Neural progenitor cell (in vitro differentiated cells): ENCODE results near the gene GGN. TPM values are rescaled to one million over a fixed set of nuclear protein-coding genes. Genes with fewer than 3 reads are reported as not detected.

Experiments used
- DNase-seq: peaks from one replicate; pipeline ENCODE4 v3.0.0-alpha.2; 2016; ENCODE audit warnings: low spot score
- H2AFZ ChIP-seq: fragments of 200-600 bp; sonication (generic); replicated peaks from 2 replicates; pipeline ENCODE4 v1.6.1; 2016; ENCODE audit warnings: antibody characterized with exemption
- H3F3A ChIP-seq: fragments of 200-600 bp; sonication (generic); 2 replicates; pipeline ENCODE4 v1.6.1; 2016; ENCODE audit warnings: antibody characterized with exemption, low read depth
- H3K27ac ChIP-seq: fragments of 200-600 bp; sonication (generic); 2 replicates; pipeline ENCODE4 v1.5.1; 2016; ENCODE audit warnings: mild to moderate bottlenecking
- H3K27me3 ChIP-seq: fragments of 200-600 bp; sonication (generic); 2 replicates; pipeline ENCODE4 v1.6.1; 2016; ENCODE audit warnings: mild to moderate bottlenecking, moderate library complexity
- H3K36me3 ChIP-seq: fragments of 200-600 bp; sonication (generic); 2 replicates; pipeline ENCODE4 v1.5.1; 2016
- H3K4me1 ChIP-seq: fragments of 200-600 bp; sonication (generic); 2 replicates; pipeline ENCODE4 v1.6.1; 2016; ENCODE audit warnings: mixed run types
- H3K4me2 ChIP-seq: fragments of 200-600 bp; sonication (generic); 2 replicates; pipeline ENCODE4 v1.6.1; 2016
- H3K4me3 ChIP-seq: fragments of 200-600 bp; sonication (generic); 2 replicates; pipeline ENCODE4 v1.5.1; 2016
- H3K79me2 ChIP-seq: fragments of 200-600 bp; sonication (generic); 2 replicates; pipeline ENCODE4 v1.6.1; 2016; ENCODE audit warnings: low read depth
- H3K9ac ChIP-seq: fragments of 200-600 bp; sonication (generic); 2 replicates; pipeline ENCODE4 v1.6.1; 2016
- H3K9me3 ChIP-seq: fragments of 200-600 bp; sonication (generic); 2 replicates; pipeline ENCODE4 v1.5.1; 2016; ENCODE audit warnings: low read depth
- H4K20me1 ChIP-seq: fragments of 200-600 bp; sonication (generic); 2 replicates; pipeline ENCODE4 v1.6.1; 2016; ENCODE audit warnings: low read depth
- H3K27ac Mint-ChIP-seq: 3 replicates; pipeline ENCODE4 v1.8.0; 2021; ENCODE audit warnings: mixed read lengths
- H3K27me3 Mint-ChIP-seq: 2 replicates; pipeline ENCODE4 v1.8.0; 2022; ENCODE audit warnings: low read depth, mild to moderate bottlenecking, inconsistent platforms, moderate library complexity, mixed read lengths; ENCODE audit not compliant: insufficient read depth
- H3K36me3 Mint-ChIP-seq: 3 replicates; pipeline ENCODE4 v1.8.0; 2021; ENCODE audit warnings: mixed read lengths
- H3K4me1 Mint-ChIP-seq: 3 replicates; pipeline ENCODE4 v1.8.0; 2021; ENCODE audit warnings: mixed read lengths
- H3K4me3 Mint-ChIP-seq: 3 replicates; pipeline ENCODE4 v1.8.0; 2021; ENCODE audit warnings: mild to moderate bottlenecking, moderate library complexity, mixed read lengths
- H3K9me3 Mint-ChIP-seq: 3 replicates; pipeline ENCODE4 v1.8.0; 2020; ENCODE audit warnings: mixed read lengths
- EZH2 ChIP-seq: fragments of 200-600 bp; sonication (generic); IDR thresholded peaks from 2 replicates; pipeline ENCODE4 v1.6.1; 2017; ENCODE audit warnings: antibody characterized with exemption, mild to moderate bottlenecking, moderate library complexity
- EZH2phosphoT487 ChIP-seq: fragments of 200-600 bp; sonication (generic); IDR thresholded peaks from 2 replicates; pipeline ENCODE4 v1.6.1; 2017; ENCODE audit warnings: antibody characterized with exemption
- total RNA-seq: library from RNA; depleted of rRNA; stranded (reverse); fragments of >200 nt; gene quantifications from 2 replicates; pipeline ENCODE4 v1.2.3, GENCODE V29; 2015; ENCODE audit warnings: low replicate concordance
- TF ChIP-seq, protein P1 (sequence below): fragments of 200-600 bp; sonication (generic); IDR thresholded peaks from 2 replicates; pipeline ENCODE4 v1.5.1; 2017; ENCODE audit warnings: antibody characterized with exemption, mild to moderate bottlenecking

The GGN gene
- total RNA-seq, 1 donor from 2014 or later, result not detected

DNA sequence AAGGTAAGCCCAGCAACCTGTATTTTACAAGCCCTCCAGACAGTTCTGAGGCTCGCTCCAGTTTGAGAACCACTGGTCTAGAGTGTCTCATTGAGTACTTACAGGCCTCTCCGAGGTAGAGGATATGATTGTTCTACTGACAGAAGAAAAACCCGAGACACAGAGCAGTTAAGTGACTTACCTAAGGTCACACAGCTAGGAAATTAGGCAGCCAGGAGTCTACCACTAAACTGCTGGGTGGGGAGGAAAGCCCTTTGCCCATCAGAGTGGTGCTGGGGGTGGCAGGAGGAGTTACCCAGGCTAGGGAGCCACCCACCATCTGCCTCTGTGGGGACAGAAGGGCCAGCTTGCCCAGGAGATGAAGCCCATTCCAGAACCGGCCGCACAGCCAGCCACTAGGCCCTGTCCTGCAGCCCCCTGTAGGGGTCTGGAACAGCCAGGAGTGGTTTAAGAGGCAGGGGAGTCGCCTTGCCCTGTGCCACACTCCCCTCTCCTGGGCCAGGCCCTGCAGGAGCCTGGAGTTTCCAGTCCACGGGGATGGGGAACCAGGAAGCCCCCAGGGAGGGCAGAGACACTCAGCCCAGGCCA, 37.5 kb upstream of the GGN start:
- Mint-ChIP-seq H3K27ac (no peak overlapping the region), H3K27me3 (peaks cover 10% of the 10 kb centered on the region), H3K4me3 (no peak overlapping the region), H3K4me1 (peaks cover 12% of the 10 kb centered on the region), H3K36me3 (no peaks in the 10 kb centered on the region), H3K9me3 (no peaks in the 10 kb centered on the region)
- peaks cover 10% of the 10 kb centered on the region for H3K4me1 ChIP-seq
- no peak overlapping the region for H3K27ac ChIP-seq
- H3F3A ChIP-seq, result peaks cover 14% of the 10 kb centered on the region
- no peak overlapping the region for H3K4me3 ChIP-seq
- DNase-seq, result no peak
- no peaks in the 10 kb centered on the region for H3K27me3 ChIP-seq
- H3K4me2 ChIP-seq, result no peak overlapping the region
- no peaks in the 10 kb centered on the region for H4K20me1 ChIP-seq
- no peak for TF ChIP-seq EZH2phosphoT487
- TF ChIP-seq EZH2, result no peak
- TF ChIP-seq, protein P1, sequence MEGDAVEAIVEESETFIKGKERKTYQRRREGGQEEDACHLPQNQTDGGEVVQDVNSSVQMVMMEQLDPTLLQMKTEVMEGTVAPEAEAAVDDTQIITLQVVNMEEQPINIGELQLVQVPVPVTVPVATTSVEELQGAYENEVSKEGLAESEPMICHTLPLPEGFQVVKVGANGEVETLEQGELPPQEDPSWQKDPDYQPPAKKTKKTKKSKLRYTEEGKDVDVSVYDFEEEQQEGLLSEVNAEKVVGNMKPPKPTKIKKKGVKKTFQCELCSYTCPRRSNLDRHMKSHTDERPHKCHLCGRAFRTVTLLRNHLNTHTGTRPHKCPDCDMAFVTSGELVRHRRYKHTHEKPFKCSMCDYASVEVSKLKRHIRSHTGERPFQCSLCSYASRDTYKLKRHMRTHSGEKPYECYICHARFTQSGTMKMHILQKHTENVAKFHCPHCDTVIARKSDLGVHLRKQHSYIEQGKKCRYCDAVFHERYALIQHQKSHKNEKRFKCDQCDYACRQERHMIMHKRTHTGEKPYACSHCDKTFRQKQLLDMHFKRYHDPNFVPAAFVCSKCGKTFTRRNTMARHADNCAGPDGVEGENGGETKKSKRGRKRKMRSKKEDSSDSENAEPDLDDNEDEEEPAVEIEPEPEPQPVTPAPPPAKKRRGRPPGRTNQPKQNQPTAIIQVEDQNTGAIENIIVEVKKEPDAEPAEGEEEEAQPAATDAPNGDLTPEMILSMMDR, result no peak
- H2AFZ ChIP-seq, result peak overlapping the region; percentile 80
- no peaks in the 10 kb centered on the region for H3K79me2 ChIP-seq
- H3K9me3 ChIP-seq, result no peaks in the 10 kb centered on the region
- H3K36me3 ChIP-seq, result no peaks in the 10 kb centered on the region
- H3K9ac ChIP-seq, result no peak overlapping the region

DNA sequence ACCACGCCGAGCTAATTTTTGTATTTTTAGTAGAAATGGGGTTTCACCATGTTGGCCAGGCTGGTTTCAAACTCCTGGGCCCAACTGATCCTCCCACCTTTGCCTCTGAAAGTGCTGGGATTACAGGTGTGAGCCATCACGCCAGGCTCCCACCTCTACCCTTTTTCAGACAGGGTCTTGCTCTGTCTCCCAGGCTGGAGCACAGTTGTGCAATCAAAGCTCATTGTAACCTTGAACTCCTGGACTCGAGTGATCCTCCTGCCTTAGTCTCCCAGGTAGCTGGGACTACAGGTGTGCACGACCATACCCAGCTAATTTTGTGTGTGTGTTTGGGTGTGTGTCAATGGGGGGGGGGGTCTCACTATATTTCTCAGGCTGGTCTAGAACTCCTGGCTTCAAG, 36.4 kb upstream of the GGN start:
- H3K27me3 ChIP-seq, result peaks cover 8% of the 10 kb centered on the region

DNA sequence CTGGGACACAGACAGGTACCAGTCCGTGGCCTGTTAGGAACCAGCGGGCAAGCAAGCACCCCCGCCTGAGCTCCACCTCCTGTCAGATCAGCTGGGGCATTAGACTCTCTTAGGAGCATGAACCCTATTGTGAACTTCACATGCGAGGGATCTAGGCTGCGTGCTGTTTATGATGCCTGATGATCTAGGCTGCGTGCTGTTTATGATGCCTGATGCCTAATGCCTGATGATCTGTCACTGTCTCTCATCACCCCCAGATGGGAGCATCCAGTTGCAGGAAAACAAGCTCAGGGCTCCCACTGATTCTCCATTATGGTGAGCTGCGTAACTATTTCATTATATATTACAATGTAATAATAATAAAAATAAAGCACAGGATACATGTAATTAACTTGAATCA, 34.6 kb upstream of the GGN start:
- Histone ChIP-seq H3K9me3 (no peaks in the 10 kb centered on the region), H3K4me1 (peaks cover 10% of the 10 kb centered on the region), H3K9ac (no peak overlapping the region), H3K27me3 (peaks cover 24% of the 10 kb centered on the region), H3K27ac (no peak overlapping the region), H4K20me1 (no peaks in the 10 kb centered on the region), H2AFZ (no peak overlapping the region), H3K36me3 (no peaks in the 10 kb centered on the region), H3K4me2 (no peak overlapping the region), H3F3A (peaks cover 6% of the 10 kb centered on the region), H3K79me2 (no peaks in the 10 kb centered on the region), H3K4me3 (no peak overlapping the region)
- no peak for TF ChIP-seq EZH2
- TF ChIP-seq, protein P1, result no peak
- no peak for TF ChIP-seq EZH2phosphoT487
- H3K36me3 Mint-ChIP-seq, result no peaks in the 10 kb centered on the region
- no peaks in the 10 kb centered on the region for H3K9me3 Mint-ChIP-seq
- no peak overlapping the region for H3K4me3 Mint-ChIP-seq
- DNase-seq, result no peak
- no peak overlapping the region for H3K27ac Mint-ChIP-seq
- peaks cover 13% of the 10 kb centered on the region for H3K4me1 Mint-ChIP-seq
- H3K27me3 Mint-ChIP-seq, result peaks cover 23% of the 10 kb centered on the region

More for the DNA sequence above, 36.4 kb upstream of the GGN start:
- H3K79me2 ChIP-seq, result no peaks in the 10 kb centered on the region
- H3K9ac ChIP-seq, result no peak overlapping the region
- peaks cover 12% of the 10 kb centered on the region for H3K4me1 Mint-ChIP-seq
- H3K36me3 Mint-ChIP-seq, result no peaks in the 10 kb centered on the region
- no peaks in the 10 kb centered on the region for H4K20me1 ChIP-seq
- no peak overlapping the region for H3K27ac Mint-ChIP-seq
- H3K27me3 Mint-ChIP-seq, result peaks cover 10% of the 10 kb centered on the region
- no peaks in the 10 kb centered on the region for H3K9me3 Mint-ChIP-seq
- H3K4me3 Mint-ChIP-seq, result no peak overlapping the region
- H3F3A ChIP-seq, result peaks cover 8% of the 10 kb centered on the region
- DNase-seq, result no peak
- no peak overlapping the region for H2AFZ ChIP-seq
- H3K4me1 ChIP-seq, result peaks cover 10% of the 10 kb centered on the region
- H3K36me3 ChIP-seq, result no peaks in the 10 kb centered on the region
- no peak overlapping the region for H3K4me2 ChIP-seq
- TF ChIP-seq, protein P1, result no peak
- TF ChIP-seq EZH2 (no peak), EZH2phosphoT487 (no peak)
- no peaks in the 10 kb centered on the region for H3K9me3 ChIP-seq
- no peak overlapping the region for H3K4me3 ChIP-seq
- H3K27ac ChIP-seq, result no peak overlapping the region
